ENCODE measurements around the gene MEIS1.

The MEIS1 gene

GRCh38 chr2:66445076-66445924 lies 10.4 kb downstream of the MEIS1 start:
- DNase-seq, result no peak

DNA sequence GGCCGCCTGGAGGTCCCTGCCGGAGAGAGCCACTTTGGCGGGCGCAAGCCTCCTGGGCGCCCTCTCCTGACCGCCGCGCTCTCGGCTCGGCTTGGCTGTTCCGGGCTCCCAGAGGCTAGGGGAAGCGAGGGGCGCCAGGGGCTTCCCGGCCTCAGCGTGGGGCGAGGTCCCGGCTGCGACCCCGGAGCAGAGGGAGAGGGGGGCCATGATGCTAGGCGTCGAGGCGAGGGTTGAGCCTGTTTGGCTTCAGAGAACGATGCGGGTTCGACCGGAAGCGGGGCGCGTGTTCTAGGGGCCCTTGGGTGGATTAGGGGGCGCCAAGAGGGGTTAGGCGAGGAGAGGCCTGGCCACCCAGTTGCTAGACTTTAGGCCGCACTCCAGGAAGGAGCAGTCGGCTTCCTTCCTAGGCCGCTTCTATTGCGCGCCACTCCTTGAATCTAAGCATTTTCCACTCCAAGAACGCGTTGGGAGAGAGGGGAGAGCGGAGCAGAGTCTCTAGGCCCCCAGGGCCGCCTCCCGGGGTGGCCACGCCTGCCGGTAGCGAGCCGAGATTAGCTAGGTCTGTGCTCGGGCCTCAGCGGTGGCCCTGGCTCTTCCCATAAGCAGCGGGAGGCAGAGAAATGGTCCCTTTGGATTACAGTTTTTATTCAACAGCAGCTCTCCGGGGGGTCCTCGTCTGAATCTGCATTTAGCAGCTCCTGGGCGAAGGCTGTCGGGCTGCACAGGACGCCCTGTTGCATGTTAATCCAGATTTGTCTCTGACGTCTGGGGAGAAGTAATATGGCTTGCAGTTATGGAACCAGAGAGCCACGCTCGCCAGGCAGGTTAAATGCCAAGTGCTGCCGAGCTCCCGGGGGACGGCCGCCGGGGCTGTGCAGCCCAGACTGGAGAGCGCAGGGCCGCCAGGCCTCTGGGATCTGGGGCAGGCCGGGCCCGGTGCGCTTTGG lies 11.3 kb downstream of the MEIS1 start:
- no peak for DNase-seq

GRCh38 chr2:66446941-66447340 lies 12.0 kb downstream of the MEIS1 start:
- no peak for DNase-seq

DNA sequence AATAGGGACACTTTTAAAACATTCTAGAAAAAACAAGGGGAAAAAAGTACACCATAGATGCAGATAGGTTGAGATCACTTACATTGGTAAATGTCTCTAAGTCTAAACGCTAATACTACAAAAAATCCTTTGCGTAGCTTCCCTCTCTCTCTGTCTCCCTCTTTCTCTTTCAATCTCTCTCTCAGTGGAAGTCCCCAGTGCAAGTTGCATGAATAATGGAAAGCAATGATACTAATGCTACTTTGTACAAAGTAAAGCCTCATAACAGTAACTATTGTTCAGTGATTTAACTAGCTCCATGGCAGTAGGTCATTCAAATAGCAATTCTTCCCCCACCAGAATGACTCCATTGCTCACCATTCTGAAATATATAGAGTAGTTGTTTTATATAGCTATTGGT lies 12.8 kb downstream of the MEIS1 start:
- DNase-seq, result no peak

- DNase-seq, result no peak
Observed at GRCh38 chr2:66448136-66448991, 13.4 kb downstream of the MEIS1 start.

- DNase-seq, result no peak
Observed at GRCh38 chr2:66452214-66452613, 17.3 kb downstream of the MEIS1 start.

DNA sequence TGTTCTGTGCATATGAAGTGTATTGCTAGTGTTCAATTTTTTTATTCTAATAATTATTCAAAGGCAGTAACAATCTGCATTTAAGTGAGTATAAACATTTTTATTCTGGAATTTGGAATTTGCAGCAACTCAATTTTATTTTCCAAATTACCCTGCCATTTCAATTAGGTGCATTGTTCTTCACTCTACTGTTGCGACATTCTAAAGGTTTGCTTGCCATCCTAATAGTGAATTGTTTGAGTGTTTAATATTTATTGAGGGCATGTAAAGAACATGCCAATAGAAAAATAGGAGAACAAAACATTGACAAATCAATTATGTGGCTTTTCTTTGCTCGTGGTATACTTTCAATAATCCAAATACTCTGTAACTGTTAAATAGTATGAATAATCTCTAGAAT lies 18.0 kb downstream of the MEIS1 start:
- no peak for DNase-seq

- DNase-seq, result no peak
Observed at GRCh38 chr2:66455490-66455889, 20.6 kb downstream of the MEIS1 start.

- no peak for DNase-seq
Observed at GRCh38 chr2:66456183-66457041, 21.5 kb downstream of the MEIS1 start.

DNA sequence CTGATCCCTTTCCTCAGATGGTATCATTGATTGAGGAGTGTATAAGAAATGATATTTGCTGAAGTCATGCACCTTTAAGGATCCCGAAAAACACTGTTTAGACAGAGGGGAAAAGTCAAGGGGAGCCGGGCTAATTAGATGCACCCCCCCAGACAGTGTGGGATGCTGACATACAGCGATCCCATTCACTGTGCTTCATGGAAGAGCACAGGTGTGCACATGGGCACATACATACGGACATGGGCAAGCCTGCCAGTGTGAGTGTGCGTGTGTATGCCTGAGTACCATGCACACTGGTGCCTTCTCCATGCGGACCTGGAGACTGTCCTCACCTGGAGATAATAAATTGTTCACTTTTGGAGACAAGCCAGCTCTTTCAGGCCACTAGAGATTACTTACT lies 22.6 kb downstream of the MEIS1 start:
- DNase-seq, result no peak

GRCh38 chr2:66460031-66460430 lies 25.1 kb downstream of the MEIS1 start:
- DNase-seq, result no peak

DNA sequence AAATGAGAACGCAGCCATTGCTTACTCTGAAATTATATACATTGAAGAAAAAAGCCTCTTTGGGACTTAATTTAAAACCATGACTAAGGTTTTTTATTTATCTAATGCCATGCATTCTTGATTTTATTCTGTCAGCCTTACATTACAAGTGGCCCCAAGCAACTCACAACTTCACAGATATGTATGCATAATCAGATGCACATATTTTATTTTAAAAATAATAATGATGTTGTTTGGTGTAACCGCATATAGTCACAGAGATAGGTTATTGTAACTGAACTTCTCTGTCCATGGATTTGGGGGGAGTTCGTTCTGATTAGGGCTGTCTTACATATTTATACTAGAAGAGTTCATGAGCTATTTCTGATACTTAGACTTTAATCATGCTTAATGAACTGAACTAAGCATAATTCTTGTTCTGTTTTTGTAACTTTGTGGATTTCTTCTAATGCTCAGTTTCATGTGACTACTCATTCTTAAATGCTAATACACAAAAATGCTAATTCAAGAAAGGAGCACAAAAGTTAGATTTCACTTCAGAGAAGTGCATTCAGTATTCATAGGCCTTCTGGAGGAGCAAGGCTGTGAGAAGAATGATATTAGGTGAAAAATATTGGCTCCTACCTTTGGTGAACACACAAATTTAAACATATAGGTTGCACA lies 26.2 kb downstream of the MEIS1 start:
- no peak for DNase-seq

GRCh38 chr2:66461664-66462500 lies 27.0 kb downstream of the MEIS1 start:
- DNase-seq, result no peak

- no peak for DNase-seq
Observed at GRCh38 chr2:66462501-66462825, 27.5 kb downstream of the MEIS1 start.

DNA sequence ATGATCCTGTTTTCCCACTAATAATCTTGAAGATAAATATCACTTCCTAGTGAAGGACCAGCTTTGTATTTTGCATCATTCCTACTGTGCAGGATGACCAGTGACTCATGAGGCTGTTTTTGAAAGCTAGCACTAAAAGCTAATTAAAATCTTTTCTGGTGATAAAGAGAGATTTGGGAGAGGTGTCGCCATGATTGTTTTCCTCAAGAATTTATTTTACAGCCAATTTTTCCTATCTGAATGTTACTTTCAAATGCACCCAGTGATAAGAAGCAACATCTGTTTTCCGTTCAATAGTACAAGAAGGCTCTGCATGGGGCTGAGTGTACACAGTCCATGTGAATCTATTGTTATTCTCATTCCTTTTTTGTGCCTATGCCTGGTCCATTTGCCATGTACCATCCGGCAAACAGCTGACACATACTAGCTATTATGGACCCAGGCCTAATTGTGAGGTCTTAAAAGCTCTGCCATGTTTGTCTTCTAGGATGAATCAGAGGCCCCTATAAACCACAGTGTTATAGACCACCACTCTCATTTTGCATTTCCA lies 28.4 kb downstream of the MEIS1 start:
- DNase-seq, result no peak

DNA sequence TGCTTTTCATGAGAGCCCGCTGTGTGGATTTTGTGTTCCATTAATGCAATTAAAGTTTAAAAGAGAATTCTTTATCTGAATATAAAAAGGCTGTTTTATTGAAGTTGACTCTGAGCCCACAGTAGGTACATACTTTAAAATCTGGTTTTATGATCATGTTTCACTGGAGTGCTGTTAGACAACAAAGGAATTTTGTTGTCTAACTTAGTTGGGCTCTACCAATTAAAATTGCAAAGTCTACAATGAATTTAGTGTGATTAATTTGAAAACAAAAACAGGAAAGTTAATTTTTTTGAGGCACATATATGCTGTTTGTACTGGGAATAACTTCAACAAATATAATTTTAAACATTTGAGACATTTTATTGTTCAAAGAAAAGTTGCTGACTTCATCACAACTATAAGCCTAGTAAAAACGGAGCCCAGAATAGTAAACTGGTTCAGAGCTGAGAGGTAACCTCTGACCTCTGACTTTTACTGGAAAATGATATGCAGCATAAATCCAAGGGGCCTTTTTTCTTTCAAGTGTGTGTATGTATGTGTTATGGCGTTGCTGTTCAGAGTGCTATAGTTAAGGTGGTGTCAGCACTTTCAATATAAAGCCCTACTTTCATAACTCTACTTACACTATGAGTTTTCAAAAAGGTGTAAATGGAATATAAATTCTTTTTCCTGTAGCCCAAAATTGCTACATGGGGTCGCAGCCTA lies 30.2 kb downstream of the MEIS1 start:
- no peak for DNase-seq

DNA sequence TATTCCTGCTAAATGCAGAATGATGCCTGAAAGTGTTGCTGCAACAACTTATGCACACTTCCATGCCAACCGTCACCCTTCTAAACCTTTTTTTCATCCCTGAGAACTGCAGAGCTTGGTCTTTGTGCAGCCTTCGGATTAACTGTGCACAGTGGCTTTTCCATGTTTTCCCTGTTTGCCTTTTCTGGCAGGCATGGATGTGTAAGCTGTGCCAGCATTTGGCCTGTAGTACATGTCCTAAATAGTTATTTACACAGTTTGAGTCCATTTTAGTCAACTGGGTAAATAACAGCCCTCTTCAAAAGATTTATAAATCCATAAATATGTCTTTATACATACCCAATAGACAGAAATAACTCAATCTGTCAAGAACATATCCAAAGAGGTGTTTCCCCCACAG lies 31.5 kb downstream of the MEIS1 start:
- no peak for DNase-seq

- no peak for DNase-seq
Observed at GRCh38 chr2:66467718-66468117, 32.8 kb downstream of the MEIS1 start.

DNA sequence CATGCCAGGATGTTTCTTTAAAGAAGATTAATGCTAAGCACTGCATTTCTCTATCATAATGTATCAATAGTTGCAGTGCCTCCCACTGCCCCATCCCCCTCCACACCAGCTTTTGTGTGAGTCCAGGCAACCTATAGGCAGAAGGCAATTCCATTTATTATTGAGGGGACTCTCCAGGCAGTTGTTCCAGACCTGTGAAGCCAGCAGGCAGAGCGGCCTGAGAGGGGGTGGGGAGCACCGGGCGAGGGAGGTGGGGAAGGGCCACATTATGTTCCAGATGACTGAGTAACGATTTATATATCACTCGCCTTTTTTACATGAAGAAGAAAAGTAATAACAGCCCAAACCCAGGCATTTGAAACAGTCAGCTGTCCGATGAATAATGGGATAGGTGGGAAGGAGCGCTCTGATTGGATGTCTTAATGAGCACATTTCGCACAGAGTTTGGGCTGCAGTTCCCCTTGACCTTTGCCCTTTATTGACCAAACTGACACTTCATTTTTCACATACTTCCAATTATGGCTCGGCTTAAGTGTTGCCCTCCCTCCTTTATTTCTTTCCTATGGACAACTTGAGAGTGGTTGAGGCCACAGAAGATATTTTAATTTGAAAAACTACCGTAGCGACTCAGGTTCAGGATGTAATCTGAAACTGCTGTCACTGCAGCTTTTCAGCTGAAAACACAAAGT lies 34.4 kb downstream of the MEIS1 start:
- DNase-seq, result no peak
